ES-I3 (cell line): Measurements from ENCODE around the gene ANXA5.
"Not testable (repeated sequence)": the region's sequence is repeated elsewhere in the genome, so short reads cannot be mapped to it uniquely, and the experiment has no call there.

ENCODE experiments used
- H3K36me3 ChIP-seq: 2 replicates; pipeline ENCODE4 v1.6.1; 2013; ENCODE audit warnings: mild to moderate bottlenecking, low read length, control low read depth, moderate library complexity; ENCODE audit not compliant: insufficient read depth
- H3K4me1 ChIP-seq: 2 replicates; pipeline ENCODE4 v1.6.1; 2013; ENCODE audit warnings: mild to moderate bottlenecking, control low read depth, low read length; ENCODE audit not compliant: insufficient read depth
- H3K9ac ChIP-seq: 2 replicates; pipeline ENCODE4 v1.6.1; 2013; ENCODE audit warnings: low read depth, mild to moderate bottlenecking, low read length, moderate library complexity
- H3K9me3 ChIP-seq: 2 replicates; pipeline ENCODE4 v1.6.1; 2013; ENCODE audit warnings: mild to moderate bottlenecking, low read length, moderate library complexity; ENCODE audit not compliant: control insufficient read depth, insufficient read depth

The ANXA5 gene

GRCh38 chr4:121679951-121680350 lies 16.8 kb downstream of the ANXA5 start:
- H3K9ac ChIP-seq, result no peak overlapping the region
- H3K4me1 ChIP-seq, result peaks cover 37% of the 10 kb centered on the region
- peaks cover 25% of the 10 kb centered on the region for H3K36me3 ChIP-seq
- no peaks in the 10 kb centered on the region for H3K9me3 ChIP-seq

- peaks cover 29% of the 10 kb centered on the region for H3K36me3 ChIP-seq
- H3K4me1 ChIP-seq, result peaks cover 35% of the 10 kb centered on the region
Measured at GRCh38 chr4:121679267-121679666, 17.5 kb downstream of the ANXA5 start.

GRCh38 chr4:121677524-121677923 lies 19.3 kb downstream of the ANXA5 start:
- Histone ChIP-seq H3K4me1 (peaks cover 24% of the 10 kb centered on the region), H3K36me3 (peaks cover 31% of the 10 kb centered on the region), H3K9ac (no peak overlapping the region), H3K9me3 (no peaks in the 10 kb centered on the region)

More at GRCh38 chr4:121679267-121679666, 17.5 kb downstream of the ANXA5 start:
- Histone ChIP-seq H3K9me3 (no peaks in the 10 kb centered on the region), H3K9ac (no peak overlapping the region)

GRCh38 chr4:121676345-121677075 lies 20.3 kb downstream of the ANXA5 start:
- Histone ChIP-seq H3K9ac (no peak overlapping the region), H3K36me3 (peaks cover 39% of the 10 kb centered on the region), H3K4me1 (peaks cover 21% of the 10 kb centered on the region), H3K9me3 (no peaks in the 10 kb centered on the region)

GRCh38 chr4:121675715-121676114 lies 21.1 kb downstream of the ANXA5 start:
- Histone ChIP-seq H3K36me3 (peaks cover 37% of the 10 kb centered on the region), H3K4me1 (peaks cover 20% of the 10 kb centered on the region), H3K9ac (no peak overlapping the region), H3K9me3 (no peaks in the 10 kb centered on the region)

- Histone ChIP-seq H3K4me1 (peaks cover 17% of the 10 kb centered on the region), H3K36me3 (peaks cover 35% of the 10 kb centered on the region), H3K9ac (no peak overlapping the region), H3K9me3 (no peaks in the 10 kb centered on the region)
Measured at GRCh38 chr4:121674696-121675095, 22.1 kb downstream of the ANXA5 start.

- Histone ChIP-seq H3K9ac (no peak overlapping the region), H3K4me1 (peaks cover 12% of the 10 kb centered on the region), H3K36me3 (peaks cover 36% of the 10 kb centered on the region), H3K9me3 (no peaks in the 10 kb centered on the region)
Measured at GRCh38 chr4:121674191-121674590, 22.6 kb downstream of the ANXA5 start.

- peaks cover 34% of the 10 kb centered on the region for H3K36me3 ChIP-seq
- H3K9me3 ChIP-seq, result no peaks in the 10 kb centered on the region
Measured at GRCh38 chr4:121669163-121669550, 27.6 kb downstream of the ANXA5 start.

GRCh38 chr4:121668368-121669162 lies 28.2 kb downstream of the ANXA5 start:
- H3K4me1 ChIP-seq, result no peaks in the 10 kb centered on the region
- no peaks in the 10 kb centered on the region for H3K9me3 ChIP-seq
- peaks cover 34% of the 10 kb centered on the region for H3K36me3 ChIP-seq
- H3K9ac ChIP-seq, result no peak overlapping the region

More at GRCh38 chr4:121669163-121669550, 27.6 kb downstream of the ANXA5 start:
- Histone ChIP-seq H3K9ac (no peak overlapping the region), H3K4me1 (no peaks in the 10 kb centered on the region)

- H3K9ac ChIP-seq, result no peak overlapping the region
- no peaks in the 10 kb centered on the region for H3K9me3 ChIP-seq
- H3K4me1 ChIP-seq, result no peaks in the 10 kb centered on the region
- peaks cover 19% of the 10 kb centered on the region for H3K36me3 ChIP-seq
Measured at GRCh38 chr4:121666091-121666679, 30.6 kb downstream of the ANXA5 start.

- H3K9me3 ChIP-seq, result no peaks in the 10 kb centered on the region
- H3K9ac ChIP-seq, result no peak overlapping the region
- H3K36me3 ChIP-seq, result peaks cover 19% of the 10 kb centered on the region
- H3K4me1 ChIP-seq, result no peaks in the 10 kb centered on the region
Measured at GRCh38 chr4:121665371-121665770, 31.4 kb downstream of the ANXA5 start.

- no peaks in the 10 kb centered on the region; the same call in 1 of the 2 replicates for H3K9me3 ChIP-seq
- peaks cover 3% of the 10 kb centered on the region; the same call in 1 of the 2 replicates for H3K36me3 ChIP-seq
- no peak overlapping the region for H3K9ac ChIP-seq
- H3K4me1 ChIP-seq, result no peaks in the 10 kb centered on the region
Measured at GRCh38 chr4:121662225-121662624, 34.6 kb downstream of the ANXA5 start.

- not testable (repeated sequence) for H3K4me1 ChIP-seq, H3K36me3 ChIP-seq, H3K9me3 ChIP-seq, H3K9ac ChIP-seq
Measured at GRCh38 chr4:121660175-121660933, 36.4 kb downstream of the ANXA5 start.

- H3K36me3 ChIP-seq, result no peaks in the 10 kb centered on the region
- H3K4me1 ChIP-seq, result no peaks in the 10 kb centered on the region
- H3K9ac ChIP-seq, result no peak overlapping the region
- H3K9me3 ChIP-seq, result no peaks in the 10 kb centered on the region; the same call in 1 of the 2 replicates
Measured at GRCh38 chr4:121658125-121658524, 38.7 kb downstream of the ANXA5 start.
